NB4 (cell line): ENCODE data around the gene GRN.

Experiments
- MYC ChIP-seq: IDR thresholded peaks from 2 replicates; pipeline ENCODE4 v1.6.1; 2011; ENCODE audit warnings: low read depth, low read length
- POLR2A ChIP-seq: IDR thresholded peaks from 2 replicates; pipeline ENCODE4 v1.6.1; 2011; ENCODE audit warnings: mild to moderate bottlenecking; ENCODE audit not compliant: insufficient read length; ENCODE audit errors: extremely low read depth
- TF ChIP-seq, protein P1 (sequence below): IDR thresholded peaks from one replicate; pipeline ENCODE4 v1.5.1; 2012; ENCODE audit warnings: low read depth, low read length

GRCh38 chr17:44367231-44367979, 22.3 kb downstream of the GRN start:
- TF ChIP-seq POLR2A: no peak
- TF ChIP-seq, protein P1, sequence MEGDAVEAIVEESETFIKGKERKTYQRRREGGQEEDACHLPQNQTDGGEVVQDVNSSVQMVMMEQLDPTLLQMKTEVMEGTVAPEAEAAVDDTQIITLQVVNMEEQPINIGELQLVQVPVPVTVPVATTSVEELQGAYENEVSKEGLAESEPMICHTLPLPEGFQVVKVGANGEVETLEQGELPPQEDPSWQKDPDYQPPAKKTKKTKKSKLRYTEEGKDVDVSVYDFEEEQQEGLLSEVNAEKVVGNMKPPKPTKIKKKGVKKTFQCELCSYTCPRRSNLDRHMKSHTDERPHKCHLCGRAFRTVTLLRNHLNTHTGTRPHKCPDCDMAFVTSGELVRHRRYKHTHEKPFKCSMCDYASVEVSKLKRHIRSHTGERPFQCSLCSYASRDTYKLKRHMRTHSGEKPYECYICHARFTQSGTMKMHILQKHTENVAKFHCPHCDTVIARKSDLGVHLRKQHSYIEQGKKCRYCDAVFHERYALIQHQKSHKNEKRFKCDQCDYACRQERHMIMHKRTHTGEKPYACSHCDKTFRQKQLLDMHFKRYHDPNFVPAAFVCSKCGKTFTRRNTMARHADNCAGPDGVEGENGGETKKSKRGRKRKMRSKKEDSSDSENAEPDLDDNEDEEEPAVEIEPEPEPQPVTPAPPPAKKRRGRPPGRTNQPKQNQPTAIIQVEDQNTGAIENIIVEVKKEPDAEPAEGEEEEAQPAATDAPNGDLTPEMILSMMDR: no peak
- no peak for TF ChIP-seq MYC
